PC-3 (cell line): ENCODE results near the gene JAKMIP1. TPM values are rescaled to one million over a fixed set of nuclear protein-coding genes. Genes with fewer than 3 reads are reported as not detected.

ENCODE experiments used
- ATAC-seq: fragments of 200-7000 bp; cut with Tn5 transposase; 2 replicates; pipeline ENCODE4 v1.9.1; 2020; ENCODE audit warnings: mild to moderate bottlenecking, moderate library complexity
- BruUV-seq: library from RNA; stranded (reverse); fragments of 400-500 nt; replicated peaks from 2 replicates; lab custom pipeline; 2021; lab: Mats Ljungman, UMichigan
- CTCF ChIA-PET: fragments of 300-600 bp; sonication (Branson Sonifier 250); formaldehyde crosslinking; loops from one replicate; lab custom pipeline; 2022; ENCODE audit warnings: antibody characterized with exemption; lab: Charles Lee
- POLR2A ChIA-PET: fragments of 300-600 bp; sonication (Branson Sonifier 250); formaldehyde crosslinking; loops from one replicate; lab custom pipeline; 2022; ENCODE audit warnings: antibody characterized with exemption; ENCODE audit not compliant: unreplicated experiment; lab: Charles Lee
- DNase-seq: peaks from one replicate; pipeline ENCODE4 v3.0.0-alpha.2; 2015
- H2AFZ ChIP-seq: fragments of 300-600 bp; sonication (generic); 2 replicates; pipeline ENCODE4 v1.6.0; 2016; ENCODE audit warnings: antibody characterized with exemption, low read length
- H3F3A ChIP-seq: fragments of 300-600 bp; sonication (generic); one replicate; pipeline ENCODE4 v1.6.0; 2017; ENCODE audit warnings: antibody characterized with exemption, low read length, control low read depth, mild to moderate bottlenecking; ENCODE audit not compliant: unreplicated experiment
- H3K27ac ChIP-seq: fragments of 300-600 bp; sonication (generic); 2 replicates; pipeline ENCODE4 v1.5.1; 2016; ENCODE audit warnings: mild to moderate bottlenecking, low read length
- H3K27me3 ChIP-seq: fragments of 300-600 bp; sonication (generic); 2 replicates; pipeline ENCODE4 v1.6.1; 2016; ENCODE audit warnings: low read length, mixed read lengths
- H3K36me3 ChIP-seq: fragments of 300-600 bp; sonication (generic); 2 replicates; pipeline ENCODE4 v1.6.1; 2016; ENCODE audit warnings: low read depth, mixed run types, low read length, mixed read lengths
- H3K4me1 ChIP-seq: fragments of 300-600 bp; sonication (generic); 2 replicates; pipeline ENCODE4 v1.5.1; 2016; ENCODE audit warnings: low read length; ENCODE audit not compliant: insufficient read depth
- H3K4me2 ChIP-seq: fragments of 300-600 bp; sonication (generic); 2 replicates; pipeline ENCODE4 v1.6.0; 2016; ENCODE audit warnings: low read length
- H3K4me3 ChIP-seq: fragments of 300-600 bp; sonication (generic); 2 replicates; pipeline ENCODE4 v1.5.1; 2016; ENCODE audit warnings: mild to moderate bottlenecking, low read length, mixed read lengths
- H3K79me2 ChIP-seq: fragments of 300-600 bp; sonication (generic); 2 replicates; pipeline ENCODE4 v1.6.1; 2017; ENCODE audit warnings: low read length, mixed read lengths
- H3K9ac ChIP-seq: fragments of 300-600 bp; sonication (generic); 2 replicates; pipeline ENCODE4 v1.6.0; 2016; ENCODE audit warnings: mild to moderate bottlenecking, low read length
- H3K9me2 ChIP-seq: fragments of 300-600 bp; sonication (generic); replicated peaks from 2 replicates; pipeline ENCODE4 v1.6.1; 2016; ENCODE audit warnings: mixed run types, low read length, mixed read lengths
- H3K9me3 ChIP-seq: fragments of 300-600 bp; sonication (generic); 2 replicates; pipeline ENCODE4 v1.6.1; 2016; ENCODE audit warnings: low read length, mixed read lengths
- H4K20me1 ChIP-seq: fragments of 300-600 bp; sonication (generic); 2 replicates; pipeline ENCODE4 v1.6.1; 2016; ENCODE audit warnings: low read length, mixed read lengths
- CTCF ChIP-seq: fragments of 300-600 bp; sonication (generic); conservative IDR thresholded peaks from 2 replicates; pipeline ENCODE4 v1.5.1; 2017; ENCODE audit warnings: antibody characterized with exemption, low read depth, mild to moderate bottlenecking, low read length
- EZH2 ChIP-seq: fragments of 300-600 bp; sonication (generic); IDR thresholded peaks from one replicate; pipeline ENCODE4 v1.6.1; 2017; ENCODE audit warnings: antibody characterized with exemption, mild to moderate bottlenecking, low read length; ENCODE audit not compliant: unreplicated experiment
- EZH2phosphoT487 ChIP-seq: fragments of 300-600 bp; sonication (generic); IDR thresholded peaks from 2 replicates; pipeline ENCODE4 v1.6.1; 2018; ENCODE audit warnings: mild to moderate bottlenecking, antibody characterized with exemption, low read length, borderline replicate concordance
- intact Hi-C: fragments of 100-400 bp; cut with micrococcal nuclease; formaldehyde crosslinking; loops from 2 replicates; pipeline ENCODE4 v1.9.0; 2023
- total RNA-seq: library from RNA; depleted of rRNA; stranded (reverse); fragments of >200 nt; gene quantifications from 2 replicates; pipeline ENCODE4 v1.2.3, GENCODE V29; 2014

The JAKMIP1 gene
- total RNA-seq, 1 experiment from 2014 or later, result 0.04 TPM

- BruUV-seq, result no TSS peak
- Histone ChIP-seq H3K9me2 (no peaks in the 10 kb centered on the region), H3K36me3 (no peaks in the 10 kb centered on the region), H3K9me3 (no peaks in the 10 kb centered on the region), H3K27ac (no peak overlapping the region), H3K4me3 (no peak overlapping the region), H3K9ac (no peak overlapping the region), H3F3A (no peaks in the 10 kb centered on the region), H3K4me2 (no peak overlapping the region), H2AFZ (no peak overlapping the region), H4K20me1 (no peaks in the 10 kb centered on the region), H3K27me3 (peaks cover 7% of the 10 kb centered on the region; the same call in 1 of the 2 replicates), H3K79me2 (no peaks in the 10 kb centered on the region), H3K4me1 (no peaks in the 10 kb centered on the region)
- DNase-seq (no peak), ATAC-seq (no peak)
- ChIA-PET POLR2A (no interaction called here), CTCF (no interaction called here)
- TF ChIP-seq CTCF (no peak), EZH2 (no peak), EZH2phosphoT487 (no peak)
- intact Hi-C loops, result no loop called here
These were observed 150.4 kb downstream of the JAKMIP1 start for GRCh38 chr4:6049985-6050384.

- Histone ChIP-seq H3K79me2 (no peaks in the 10 kb centered on the region), H3F3A (no peaks in the 10 kb centered on the region), H3K4me1 (no peaks in the 10 kb centered on the region), H2AFZ (no peak overlapping the region), H3K4me3 (no peak overlapping the region), H3K36me3 (no peaks in the 10 kb centered on the region), H4K20me1 (no peaks in the 10 kb centered on the region), H3K9me2 (no peaks in the 10 kb centered on the region), H3K9ac (no peak overlapping the region), H3K4me2 (no peak overlapping the region), H3K27me3 (peaks cover 7% of the 10 kb centered on the region; the same call in 1 of the 2 replicates), H3K9me3 (no peaks in the 10 kb centered on the region), H3K27ac (no peak overlapping the region)
- DNase-seq (no peak), ATAC-seq (no peak)
- BruUV-seq, result no TSS peak
- CTCF ChIA-PET, result no interaction called here
- intact Hi-C loops, result no loop called here
- TF ChIP-seq EZH2phosphoT487, result no peak
- no peak for TF ChIP-seq CTCF
- TF ChIP-seq EZH2, result no peak
- POLR2A ChIA-PET, result no interaction called here
These were observed 151.1 kb downstream of the JAKMIP1 start for GRCh38 chr4:6049278-6049677.

- no peaks in the 10 kb centered on the region for H3K4me1 ChIP-seq
- no peak overlapping the region for H3K4me3 ChIP-seq
- no peak for ATAC-seq
- no TSS peak for BruUV-seq
- DNase-seq, result no peak
- intact Hi-C loops, result no loop called here
- no peak for TF ChIP-seq CTCF
- no peak for TF ChIP-seq EZH2
- TF ChIP-seq EZH2phosphoT487, result no peak
- H4K20me1 ChIP-seq, result no peaks in the 10 kb centered on the region
- ChIA-PET POLR2A (no interaction called here), CTCF (no interaction called here)
- H3K9me3 ChIP-seq, result no peaks in the 10 kb centered on the region
- H3K79me2 ChIP-seq, result no peaks in the 10 kb centered on the region
- H3K4me2 ChIP-seq, result no peak overlapping the region
- peaks cover 7% of the 10 kb centered on the region; the same call in 1 of the 2 replicates for H3K27me3 ChIP-seq
- no peak overlapping the region for H3K27ac ChIP-seq
- no peaks in the 10 kb centered on the region for H3K9me2 ChIP-seq
- H2AFZ ChIP-seq, result no peak overlapping the region
- no peaks in the 10 kb centered on the region for H3F3A ChIP-seq
- H3K9ac ChIP-seq, result no peak overlapping the region
- H3K36me3 ChIP-seq, result no peaks in the 10 kb centered on the region
These were observed 151.8 kb downstream of the JAKMIP1 start for GRCh38 chr4:6048537-6048936.
